LoVo (cell line): ENCODE measurements around the gene MYO10.
"Not testable (repeated sequence)": the region's sequence is repeated elsewhere in the genome, so short reads cannot be mapped to it uniquely, and the experiment has no call there.

Source experiments
- DNase-seq: peaks from one replicate; pipeline ENCODE4 v3.0.0-alpha.2; 2016; ENCODE audit warnings: low spot score

The MYO10 gene

GRCh38 chr5:16781828-16782626, 154.1 kb downstream of the MYO10 start:
- DNase-seq = no peak

GRCh38 chr5:16780325-16780724, 155.8 kb downstream of the MYO10 start:
- DNase-seq = no peak

GRCh38 chr5:16777432-16777831, 158.7 kb downstream of the MYO10 start:
- no peak for DNase-seq

- DNase-seq = no peak
Measured at GRCh38 chr5:16776611-16777251, 159.4 kb downstream of the MYO10 start.

- DNase-seq = no peak
Measured at GRCh38 chr5:16774806-16775205, 161.3 kb downstream of the MYO10 start.

GRCh38 chr5:16773991-16774390, 162.1 kb downstream of the MYO10 start:
- DNase-seq = no peak

GRCh38 chr5:16772556-16772955, 163.5 kb downstream of the MYO10 start:
- no peak for DNase-seq

GRCh38 chr5:16768184-16768583, 167.9 kb downstream of the MYO10 start:
- no peak for DNase-seq

- no peak for DNase-seq
Measured at GRCh38 chr5:16763211-16763610, 172.9 kb downstream of the MYO10 start.

GRCh38 chr5:16759147-16759773, 176.8 kb downstream of the MYO10 start:
- DNase-seq = no peak

GRCh38 chr5:16757989-16758501, 178.0 kb downstream of the MYO10 start:
- no peak for DNase-seq

GRCh38 chr5:16757577-16757976, 178.5 kb downstream of the MYO10 start:
- DNase-seq = not testable (repeated sequence)

GRCh38 chr5:16757146-16757545, 178.9 kb downstream of the MYO10 start:
- DNase-seq = no peak

- DNase-seq = no peak
Measured at GRCh38 chr5:16756692-16757091, 179.4 kb downstream of the MYO10 start.

- no peak for DNase-seq
Measured at GRCh38 chr5:16755641-16756040, 180.4 kb downstream of the MYO10 start.

GRCh38 chr5:16754601-16755000, 181.5 kb downstream of the MYO10 start:
- no peak for DNase-seq

GRCh38 chr5:16754086-16754485, 182.0 kb downstream of the MYO10 start:
- DNase-seq = no peak

GRCh38 chr5:16750445-16750844, 185.6 kb downstream of the MYO10 start:
- DNase-seq = no peak

GRCh38 chr5:16749626-16750025, 186.5 kb downstream of the MYO10 start:
- no peak for DNase-seq

- DNase-seq = no peak
Measured at GRCh38 chr5:16744164-16744880, 191.8 kb downstream of the MYO10 start.

- DNase-seq = no peak
Measured at GRCh38 chr5:16742938-16743337, 193.2 kb downstream of the MYO10 start.

GRCh38 chr5:16740811-16741392, 195.2 kb downstream of the MYO10 start:
- DNase-seq = no peak
